Anterior cingulate cortex (tissue), 58 donors: ENCODE measurements around the gene OR52E6.
A peak's percentile ranks its signal among the peaks of the same experiment; 100 is the strongest.

Source experiments
- DNase-seq, 58 donors: peaks; one replicate each; lab custom pipeline; 2025; lab: John Stamatoyannopoulos, UW

OR52E6 gene

GRCh38 chr11:5841797-5842196 lies at the start of gene OR52E6:
Gene OR52E6 (minus strand): TSS chr11:5841897. CDS start chr11:5841897, 0 bp downstream.
- DNase-seq, result no peak

- no peak for DNase-seq
Measured at GRCh38 chr11:5891216-5891800, 49.6 kb upstream of the OR52E6 start.

- no peak for DNase-seq
Measured at GRCh38 chr11:5887661-5888060, 46.0 kb upstream of the OR52E6 start.

GRCh38 chr11:5887172-5887571 lies 45.5 kb upstream of the OR52E6 start:
- no peak for DNase-seq

- DNase-seq, result no peak
Measured at GRCh38 chr11:5881756-5882155, 40.1 kb upstream of the OR52E6 start.

- DNase-seq, result no peak
Measured at GRCh38 chr11:5880329-5880728, 38.6 kb upstream of the OR52E6 start, which contains the start of gene OR52E4. Gene OR52E4 (plus strand): TSS chr11:5880629. CDS start chr11:5884293, 3,664 bp downstream.

GRCh38 chr11:5878564-5878963 lies 36.9 kb upstream of the OR52E6 start:
- DNase-seq, result no peak

GRCh38 chr11:5865826-5866225 lies 24.1 kb upstream of the OR52E6 start:
- DNase-seq, result no peak

GRCh38 chr11:5857590-5857989 lies 15.9 kb upstream of the OR52E6 start, which contains the start of gene OR52E8:
Gene OR52E8 (minus strand): TSS chr11:5857690. CDS start chr11:5857690, 0 bp downstream.
- no peak for DNase-seq

- no peak for DNase-seq
Measured at GRCh38 chr11:5851002-5851401, 9.3 kb upstream of the OR52E6 start.

- DNase-seq, result no peak
Measured at GRCh38 chr11:5847711-5848110, 6.0 kb upstream of the OR52E6 start.

GRCh38 chr11:5846701-5847100 lies 5.0 kb upstream of the OR52E6 start:
- DNase-seq, result no peak

GRCh38 chr11:5837695-5838094 lies 4.0 kb downstream of the OR52E6 start:
- no peak for DNase-seq

- DNase-seq, result peak in 1 of 58 donors; percentile 3
Measured at GRCh38 chr11:5833446-5833845, 8.3 kb downstream of the OR52E6 start.

- DNase-seq, result no peak
Measured at GRCh38 chr11:5831196-5831829, 10.4 kb downstream of the OR52E6 start.

- DNase-seq, result no peak
Measured at GRCh38 chr11:5818245-5818886, 23.3 kb downstream of the OR52E6 start.

GRCh38 chr11:5815534-5815933 lies 26.2 kb downstream of the OR52E6 start:
- no peak for DNase-seq

GRCh38 chr11:5809905-5810795 lies 31.5 kb downstream of the OR52E6 start:
- no peak for DNase-seq

GRCh38 chr11:5809122-5809519 lies 32.6 kb downstream of the OR52E6 start:
- no peak for DNase-seq

- peak in 52 of 58 donors; percentile 4 to 72 (median 34) for DNase-seq
Measured at GRCh38 chr11:5808500-5809121, 33.1 kb downstream of the OR52E6 start, which contains the start of gene OR52N2. Gene OR52N2 (plus strand): TSS chr11:5808924. CDS start chr11:5820336, 11,412 bp downstream.
